H1 (cell line): ENCODE results near the gene FSTL4. TPM values are rescaled to one million over a fixed set of nuclear protein-coding genes. Genes with fewer than 3 reads are reported as not detected.

Experiments
- CTCF ChIA-PET: fragments of 300-600 bp; sonication (Branson Sonifier 250); formaldehyde crosslinking; loops from one replicate; lab custom pipeline; 2021; ENCODE audit not compliant: partially characterized antibody; lab: Charles Lee
- POLR2A ChIA-PET: fragments of 300-600 bp; sonication (Branson Sonifier 250); formaldehyde crosslinking; loops from one replicate; lab custom pipeline; 2021; ENCODE audit warnings: inconsistent platforms; ENCODE audit not compliant: partially characterized antibody; lab: Charles Lee
- DNase-seq, 2 experiments: peaks; one replicate each; pipeline versions ENCODE4 v3.0.0 to v3.0.0-alpha.2; 2010 to 2022; ENCODE audit warnings: low spot score in 2 of 2, low read depth in 1 of 2, mixed read lengths in 1 of 2
- FAIRE-seq: peaks from 2 replicates; lab custom pipeline; 2011; peaks lifted over from hg19 to GRCh38; lab: Jason Lieb, UNC
- H2AFZ ChIP-seq: 2 replicates; pipeline ENCODE4 v1.8.1; 2012; ENCODE audit warnings: low read length, inconsistent platforms
- H2AK5ac ChIP-seq: 2 replicates; pipeline ENCODE4 v1.6.1; 2013; ENCODE audit warnings: low read depth, low read length
- H2BK120ac ChIP-seq: replicated peaks from 2 replicates; pipeline ENCODE3; 2013; ENCODE audit warnings: low read depth, low read length, inconsistent platforms
- H2BK12ac ChIP-seq: 2 replicates; pipeline ENCODE4 v1.6.1; 2013; ENCODE audit warnings: low read depth, low read length
- H2BK15ac ChIP-seq: 2 replicates; pipeline ENCODE4 v1.6.1; 2013; ENCODE audit warnings: low read length
- H2BK20ac ChIP-seq: 2 replicates; pipeline ENCODE4 v1.6.1; 2013; ENCODE audit warnings: low read length
- H2BK5ac ChIP-seq: 2 replicates; pipeline ENCODE4 v1.6.1; 2013; ENCODE audit warnings: low read depth, low read length
- H3K14ac ChIP-seq: 2 replicates; pipeline ENCODE4 v1.6.1; 2013; ENCODE audit warnings: inconsistent platforms; ENCODE audit not compliant: insufficient read length
- H3K18ac ChIP-seq: 2 replicates; pipeline ENCODE4 v1.6.1; 2013; ENCODE audit warnings: low read length; ENCODE audit errors: extremely low read depth
- H3K23ac ChIP-seq: 2 replicates; pipeline ENCODE4 v1.6.1; 2013; ENCODE audit warnings: inconsistent platforms; ENCODE audit not compliant: insufficient read length
- H3K23me2 ChIP-seq: 2 replicates; pipeline ENCODE4 v1.6.1; 2013; ENCODE audit warnings: low read depth, low read length
- H3K27ac ChIP-seq: 2 replicates; pipeline ENCODE4 v1.6.1; 2011; ENCODE audit warnings: low read depth, low read length, inconsistent platforms
- H3K27me3 ChIP-seq, 4 experiments: replicated peaks in 1 of 4; 1 replicate in 1 of 4; 2 replicates in 3 of 4; pipeline versions ENCODE4 v1.6.1 to v1.8.1; 2011 to 2013; ENCODE audit warnings: low read length in 3 of 4, mild to moderate bottlenecking in 3 of 4, inconsistent platforms in 2 of 4, mixed read lengths in 2 of 4, moderate library complexity in 1 of 4; ENCODE audit not compliant: control insufficient read depth in 3 of 4, insufficient read depth in 3 of 4; ENCODE audit errors: extremely low read depth in 1 of 4
- H3K36me3 ChIP-seq, 4 experiments: 2 replicates each; pipeline versions ENCODE4 v1.6.1 to v1.8.1; 2011 to 2013; ENCODE audit warnings: mild to moderate bottlenecking in 4 of 4, low read length in 3 of 4, moderate library complexity in 2 of 4, control low read depth in 1 of 4, inconsistent platforms in 1 of 4; ENCODE audit not compliant: insufficient read depth in 4 of 4, control insufficient read depth in 2 of 4
- H3K4ac ChIP-seq: replicated peaks from 2 replicates; pipeline ENCODE3; 2013; ENCODE audit warnings: low read length, low read depth, mixed read lengths, inconsistent platforms; ENCODE audit not compliant: insufficient read length
- H3K4me1 ChIP-seq, 4 experiments: replicated peaks in 1 of 4; 1 replicate in 1 of 4; 2 replicates in 3 of 4; pipeline versions ENCODE4 v1.6.1 to v1.8.1; 2011 to 2013; ENCODE audit warnings: low read length in 3 of 4, inconsistent platforms in 2 of 4, mixed read lengths in 1 of 4; ENCODE audit not compliant: insufficient read depth in 4 of 4, control insufficient read depth in 3 of 4
- H3K4me2 ChIP-seq, 2 experiments: 2 replicates each; pipeline versions ENCODE4 v1.6.1 to v1.8.1; 2011 to 2013; ENCODE audit warnings: low read depth in 2 of 2, low read length in 2 of 2, control low read depth in 1 of 2, inconsistent platforms in 1 of 2, mild to moderate bottlenecking in 1 of 2; ENCODE audit not compliant: insufficient read depth in 1 of 2
- H3K4me3 ChIP-seq, 4 experiments: fragments of 200-600, 300-600 bp in 1 of 4; sonication (generic), shearing (Covaris generic), sonication (Bioruptor Twin) in 1 of 4; 2 replicates each; pipeline versions ENCODE4 v1.5.1 to v1.8.1; 2011 to 2016; ENCODE audit warnings: low read length in 4 of 4, low read depth in 3 of 4, control low read depth in 2 of 4, inconsistent platforms in 2 of 4, mild to moderate bottlenecking in 2 of 4, mixed read lengths in 1 of 4, moderate library complexity in 1 of 4; ENCODE audit not compliant: insufficient read depth in 2 of 4; ENCODE audit errors: extremely low read depth in 1 of 4
- H3K56ac ChIP-seq: replicated peaks from 2 replicates; pipeline ENCODE3; 2013; ENCODE audit warnings: low read depth, mild to moderate bottlenecking, mixed read lengths, low read length, inconsistent platforms; ENCODE audit not compliant: insufficient read length
- H3K79me1 ChIP-seq: 2 replicates; pipeline ENCODE4 v1.6.1; 2013; ENCODE audit warnings: low read depth, low read length, control low read depth
- H3K79me2 ChIP-seq, 2 experiments: 2 replicates each; pipeline versions ENCODE4 v1.6.1 to v1.8.1; 2012 to 2013; ENCODE audit warnings: low read length in 2 of 2, mild to moderate bottlenecking in 2 of 2, inconsistent platforms in 1 of 2; ENCODE audit not compliant: insufficient read depth in 2 of 2, control insufficient read depth in 1 of 2
- H3K9ac ChIP-seq, 4 experiments: replicated peaks in 1 of 4; 1 replicate in 1 of 4; 2 replicates in 3 of 4; pipeline versions ENCODE4 v1.6.1 to v1.8.1; 2011 to 2013; ENCODE audit warnings: low read depth in 3 of 4, low read length in 3 of 4, control low read depth in 2 of 4, mild to moderate bottlenecking in 2 of 4, moderate library complexity in 2 of 4, inconsistent platforms in 1 of 4; ENCODE audit errors: extremely low read depth in 1 of 4
- H3K9me3 ChIP-seq, 2 experiments: 2 replicates each; pipeline versions ENCODE4 v1.6.1 to v1.8.1; 2012 to 2013; ENCODE audit warnings: mild to moderate bottlenecking in 2 of 2, moderate library complexity in 2 of 2, control low read depth in 1 of 2, inconsistent platforms in 1 of 2, low read depth in 1 of 2, low read length in 1 of 2, mixed read lengths in 1 of 2; ENCODE audit not compliant: insufficient read depth in 2 of 2
- H4K20me1 ChIP-seq, 2 experiments: replicated peaks in 1 of 2; 2 replicates each; pipeline versions ENCODE3 to v1.8.1; 2011 to 2013; ENCODE audit warnings: inconsistent platforms in 2 of 2, low read length in 2 of 2, mild to moderate bottlenecking in 1 of 2; ENCODE audit not compliant: insufficient read depth in 2 of 2, control insufficient read depth in 1 of 2
- H4K5ac ChIP-seq: 2 replicates; pipeline ENCODE4 v1.6.1; 2013; ENCODE audit warnings: low read length, low read depth, mixed read lengths, inconsistent platforms; ENCODE audit not compliant: insufficient read length
- H4K8ac ChIP-seq: 2 replicates; pipeline ENCODE4 v1.8.0; 2013; ENCODE audit warnings: mild to moderate bottlenecking, moderate library complexity, low read length, inconsistent platforms; ENCODE audit not compliant: insufficient read depth; ENCODE audit errors: extremely low read depth
- H4K91ac ChIP-seq: replicated peaks from 2 replicates; pipeline ENCODE3; 2013; ENCODE audit warnings: low read length, mixed read lengths, inconsistent platforms; ENCODE audit not compliant: insufficient read length
- ASH2L ChIP-seq: fragments of 200-600, 300-600 bp; sonication (generic); IDR thresholded peaks from one replicate; pipeline ENCODE4 v1.7.1; 2017; ENCODE audit warnings: low read length
- BACH1 ChIP-seq: IDR thresholded peaks from 2 replicates; pipeline ENCODE4 v1.6.1; 2012; ENCODE audit warnings: low read length, improper control_type of control experiment
- CTBP2 ChIP-seq: IDR thresholded peaks from 2 replicates; pipeline ENCODE4 v1.7.0; 2011; ENCODE audit warnings: borderline replicate concordance, mild to moderate bottlenecking, moderate library complexity, mixed read lengths, low read length; ENCODE audit not compliant: insufficient read depth, insufficient read length
- FOSL1 ChIP-seq: IDR thresholded peaks from 2 replicates; pipeline ENCODE4 v1.6.1; 2011; ENCODE audit warnings: mild to moderate bottlenecking, low read depth, low read length, moderate library complexity; ENCODE audit not compliant: insufficient read depth
- GTF2F1 ChIP-seq: IDR thresholded peaks from 2 replicates; pipeline ENCODE4 v1.6.1; 2012; ENCODE audit warnings: low read depth, low read length, improper control_type of control experiment, borderline replicate concordance
- HDAC6 ChIP-seq: IDR thresholded peaks from one replicate; pipeline ENCODE4 v1.7.1; 2012; ENCODE audit warnings: low read depth, mild to moderate bottlenecking, inconsistent platforms, low read length, moderate library complexity
- MAX ChIP-seq: IDR thresholded peaks from 2 replicates; pipeline ENCODE4 v1.6.1; 2012; ENCODE audit warnings: inconsistent platforms
- NANOG ChIP-seq: IDR thresholded peaks from 2 replicates; pipeline ENCODE4 v1.6.1; 2011; ENCODE audit warnings: low read length, low read depth, mild to moderate bottlenecking, inconsistent platforms; ENCODE audit not compliant: insufficient read depth, poor library complexity, severe bottlenecking
- PHF8 ChIP-seq: fragments of 200-600 bp; sonication (generic); conservative IDR thresholded peaks from 2 replicates; pipeline ENCODE4 v1.7.1; 2012; ENCODE audit warnings: low read depth, mild to moderate bottlenecking, inconsistent platforms, low read length, moderate library complexity
- RAD21 ChIP-seq, 2 experiments: IDR thresholded peaks in 1 of 2; conservative IDR thresholded peaks in 1 of 2; 2 replicates each; pipeline ENCODE4 v1.6.1; 2011; ENCODE audit warnings: low read depth in 2 of 2, low read length in 2 of 2, improper control_type of control experiment in 1 of 2, inconsistent platforms in 1 of 2, mild to moderate bottlenecking in 1 of 2, moderate library complexity in 1 of 2
- RXRA ChIP-seq: IDR thresholded peaks from 2 replicates; pipeline ENCODE4 v1.6.1; 2011; ENCODE audit warnings: low read depth, mild to moderate bottlenecking, low read length, moderate library complexity; ENCODE audit not compliant: insufficient read depth
- SP4 ChIP-seq: IDR thresholded peaks from 2 replicates; pipeline ENCODE4 v1.6.1; 2012; ENCODE audit warnings: low read length, inconsistent platforms
- TBP ChIP-seq: IDR thresholded peaks from 2 replicates; pipeline ENCODE4 v1.6.1; 2011; ENCODE audit warnings: low read depth, low read length, improper control_type of control experiment
- YY1 ChIP-seq: IDR thresholded peaks from 2 replicates; pipeline ENCODE4 v1.6.1; 2011; ENCODE audit warnings: low read depth, mild to moderate bottlenecking, low read length
- WGBS, 2 experiments: shearing (Covaris generic) in 1 of 2; methylation state at CpG; one replicate each; pipeline versions ENCODE4 v1.1.6 to v1.1.7; 2013 to 2015; ENCODE audit warnings: low lambda C conversion rate in 2 of 2, mixed read lengths in 2 of 2, inconsistent platforms in 1 of 2, low coverage in 1 of 2, missing lambda C conversion rate in 1 of 2; ENCODE audit not compliant: insufficient replicate concordance in 2 of 2, insufficient coverage in 1 of 2, insufficient read length in 1 of 2; ENCODE audit errors: extremely low coverage in 1 of 2, missing lambda C conversion rate in 1 of 2; 5-methylcytosine and 5-hydroxymethylcytosine counted together
- polyA plus RNA-seq, 7 experiments: library from polyadenylated mRNA; depleted of rRNA in 3 of 7; stranded (reverse) in 5 of 7; unstranded in 2 of 7; fragments of >200 nt in 5 of 7; fragments of 200-250 nt in 2 of 7; gene quantifications; 1 replicate in 5 of 7; 2 replicates in 1 of 7; 4 replicates in 1 of 7; pipeline versions ENCODE4 v1.2.1 to v1.2.3, GENCODE V29; 2011 to 2013; ENCODE audit warnings: missing spikeins in 2 of 7, mixed read lengths in 2 of 7
- total RNA-seq: library from RNA; stranded (reverse); fragmentation: NEBNext Ultra II Directional; extraction: Animal tissue kit (Norgen Biotek cat#: 25700); gene quantifications from 2 replicates; pipeline ENCODE4 v1.2.1, GENCODE V29; 2021

Gene FSTL4
- total and polyA plus RNA-seq, 2 of the 8 experiments (the other 6 are each of a cell fraction or from before 2014, with no cell fraction given): 3.1 to 4.1 TPM

GRCh38 chr5:133480366-133480765 lies 132.0 kb downstream of the FSTL4 start:
- H3K27ac ChIP-seq: no peak overlapping the region
- H4K91ac ChIP-seq: no peak overlapping the region
- no peaks in the 10 kb centered on the region; a peak in 1 of 7 replicates for H3K27me3 ChIP-seq
- H4K5ac ChIP-seq: no peak overlapping the region
- no peak for FAIRE-seq
- 95% methylated on average over 9 of the region's 9 CpGs; no CpG with 5 or more reads in 1 of the 2 experiments for WGBS, 2 experiments
- no peak overlapping the region for H2BK5ac ChIP-seq
- POLR2A ChIA-PET: no interaction called here
- no peak overlapping the region for H2BK20ac ChIP-seq
- peaks cover 0 to 3% (median under 1%) of the 10 kb centered on the region in 4 experiments; a peak in 1 of 7 replicates for H3K4me1 ChIP-seq
- CTCF ChIA-PET: interaction anchor here (1.6 kb wide), 1 partner anchor 58 kb away, joined by 9 read pairs; no protein-coding TSS in a partner anchor
- H3K9me3 ChIP-seq: no peaks in the 10 kb centered on the region
- no peak overlapping the region for H2BK15ac ChIP-seq
- no peaks in the 10 kb centered on the region for H3K23me2 ChIP-seq
- H3K14ac ChIP-seq: no peak overlapping the region
- H3K36me3 ChIP-seq: no peaks in the 10 kb centered on the region
- H3K23ac ChIP-seq: no peak overlapping the region
- no peaks in the 10 kb centered on the region for H4K20me1 ChIP-seq
- no peak overlapping the region for H3K4ac ChIP-seq
- no peak overlapping the region for H3K4me2 ChIP-seq
- H2AK5ac ChIP-seq: no peak overlapping the region
- H4K8ac ChIP-seq: no peak overlapping the region
- no peak overlapping the region for H3K18ac ChIP-seq
- no peak overlapping the region for H3K56ac ChIP-seq
- no peak overlapping the region for H3K4me3 ChIP-seq
- H3K79me2 ChIP-seq: no peaks in the 10 kb centered on the region
- H2BK12ac ChIP-seq: no peak overlapping the region
- H2AFZ ChIP-seq: no peak overlapping the region
- H3K9ac ChIP-seq: no peak overlapping the region
- DNase-seq: no peak
- H3K79me1 ChIP-seq: no peaks in the 10 kb centered on the region
- no peak overlapping the region for H2BK120ac ChIP-seq
- no peak for TF ChIP-seq MAX
- no peak for TF ChIP-seq FOSL1
- TF ChIP-seq ASH2L: no peak
- no peak for TF ChIP-seq BACH1
- TF ChIP-seq GTF2F1: no peak
- TF ChIP-seq RXRA: no peak
- TF ChIP-seq NANOG: no peak
- TF ChIP-seq HDAC6: no peak
- TF ChIP-seq PHF8: no peak
- TF ChIP-seq RAD21 (IDR thresholded peaks at IDR 0.05 in 1 of 2, conservative IDR thresholded peaks at IDR 0.05 in 1 of 2; ENCODE audit: low read depth in 2 of 2, low read length in 2 of 2): no peak
- no peak for TF ChIP-seq YY1
- TF ChIP-seq TBP: no peak
- no peak for TF ChIP-seq SP4
- no peak for TF ChIP-seq CTBP2
